HEK293T (cell line): ENCODE measurements around the gene CNOT1.

Source experiments
- ELF4 ChIP-seq: fragments of 450-650 bp; IDR thresholded peaks from 2 replicates; pipeline ENCODE4 v1.6.1; 2017; ENCODE audit warnings: antibody characterized with exemption
- FOXA1 ChIP-seq: fragments of 450-650 bp; IDR thresholded peaks from 2 replicates; pipeline ENCODE4 v1.6.1; 2016; ENCODE audit warnings: mild to moderate bottlenecking
- FOXM1 ChIP-seq: fragments of 450-650 bp; IDR thresholded peaks from 2 replicates; pipeline ENCODE4 v1.6.1; 2017; ENCODE audit warnings: mild to moderate bottlenecking, borderline replicate concordance
- HDGF ChIP-seq: fragments of 450-650 bp; IDR thresholded peaks from 2 replicates; pipeline ENCODE4 v1.6.1; 2017; ENCODE audit warnings: antibody characterized with exemption, borderline replicate concordance
- L3MBTL2 ChIP-seq: fragments of 450-650 bp; conservative IDR thresholded peaks from 2 replicates; pipeline ENCODE4 v1.6.1; 2016; ENCODE audit warnings: mild to moderate bottlenecking
- LEF1 ChIP-seq: fragments of 450-650 bp; IDR thresholded peaks from 2 replicates; pipeline ENCODE4 v1.6.1; 2017; ENCODE audit warnings: mild to moderate bottlenecking, borderline replicate concordance
- NFRKB ChIP-seq: fragments of 450-650 bp; IDR thresholded peaks from 2 replicates; pipeline ENCODE4 v1.6.1; 2016; ENCODE audit warnings: mild to moderate bottlenecking, moderate library complexity
- PKNOX1 ChIP-seq: fragments of 450-650 bp; IDR thresholded peaks from 2 replicates; pipeline ENCODE4 v1.6.1; 2016
- SP1 ChIP-seq: fragments of 450-650 bp; IDR thresholded peaks from 2 replicates; pipeline ENCODE4 v1.6.1; 2017
- SUZ12 ChIP-seq: fragments of 450-650 bp; IDR thresholded peaks from 2 replicates; pipeline ENCODE4 v1.6.1; 2016; ENCODE audit warnings: mild to moderate bottlenecking
- ZNF384 ChIP-seq: fragments of 450-650 bp; IDR thresholded peaks from 2 replicates; pipeline ENCODE4 v1.6.1; 2016

DNA sequence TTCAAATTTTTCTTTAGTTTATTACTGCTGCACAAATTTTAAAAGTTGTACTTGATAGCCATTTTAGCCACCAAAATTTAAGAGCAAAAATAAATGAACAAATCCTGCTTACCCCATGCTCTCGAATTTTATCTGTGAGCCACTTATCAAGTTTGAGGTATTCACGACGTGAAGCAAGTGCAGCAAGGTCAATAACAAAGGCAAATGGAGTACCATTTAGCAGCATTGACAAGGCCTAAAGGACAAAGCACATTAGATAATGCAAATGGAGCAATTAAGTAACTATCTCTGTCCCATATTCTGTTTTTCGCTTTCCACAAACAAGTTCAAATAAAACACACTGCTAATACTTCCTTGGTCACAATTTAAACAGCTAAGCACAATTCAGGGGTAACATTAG lies 54.7 kb downstream of the CNOT1 start:
- TF ChIP-seq HDGF (no peak), SP1 (no peak), FOXM1 (no peak), ZNF384 (no peak), ELF4 (no peak), LEF1 (no peak), FOXA1 (no peak), NFRKB (no peak), L3MBTL2 (no peak), SUZ12 (no peak), PKNOX1 (no peak)
